ENCODE measurements around the gene HLA-F. TPM values are rescaled to one million over a fixed set of nuclear protein-coding genes. Genes with fewer than 3 reads are reported as not detected.

Gene HLA-F
- polyA plus RNA-seq, 1 of the 3 experiments (the other 2 are of a cell fraction), result 0.31 TPM

- TF ChIP-seq TEAD4 (IDR thresholded peaks at IDR 0.05; ENCODE audit: borderline replicate concordance, insufficient read depth) (no peak), SIN3A (IDR thresholded peaks at IDR 0.05; ENCODE audit: borderline replicate concordance, low read depth, low read length) (no peak)
Measured at GRCh38 chr6:29710281-29710941, 12.8 kb upstream of the HLA-F start (continued).

GRCh38 chr6:29720863-29721262 is 2.4 kb upstream of the HLA-F start:
- H3K4me1 ChIP-seq (ENCODE audit: control insufficient read depth in 1 of 2, insufficient read depth in 2 of 2, low read depth in 1 of 2, low read length in 1 of 2), result no peaks in the 10 kb centered on the region; a peak in 1 of 4 replicates
- H3K9me2 ChIP-seq, result no peaks in the 10 kb centered on the region
- H3K9ac ChIP-seq, result no peak overlapping the region
- H3K4me3 ChIP-seq (ENCODE audit: low read depth in 2 of 2, low read length in 1 of 2), result no peak overlapping the region
- WGBS (ENCODE audit: low lambda C conversion rate), result 4% methylated on average over 2 of the region's 2 CpGs
- ChIA-PET CTCF (interaction anchor here (0.6 to 2.1 kb wide), 3 partner anchors 17 to 70 kb away, joined by 3 to 5 read pairs (median 4); no protein-coding TSS in a partner anchor), POLR2A (no interaction called here)
- H4K20me1 ChIP-seq (ENCODE audit: insufficient read depth), result no peaks in the 10 kb centered on the region
- no peak overlapping the region for H2AFZ ChIP-seq (ENCODE audit: low read depth)
- H3K27me3 ChIP-seq (ENCODE audit: insufficient read depth), result peaks cover 49% of the 10 kb centered on the region; the same call in 1 of the 2 replicates
- no peak overlapping the region for H3K27ac ChIP-seq (ENCODE audit: low read depth in 2 of 2, low read length in 1 of 2)
- H3F3A ChIP-seq (replicated peaks; ENCODE audit: insufficient read depth), result no peaks in the 10 kb centered on the region
- no peaks in the 10 kb centered on the region for H3K79me2 ChIP-seq (ENCODE audit: insufficient read depth)
- no peak overlapping the region for H3K4me2 ChIP-seq
- no peak for TF ChIP-seq FOXM1 (IDR thresholded peaks at IDR 0.05; ENCODE audit: low read depth)
- TF ChIP-seq RFX5 (IDR thresholded peaks at IDR 0.05; ENCODE audit: low read length), result no peak
- no peak for TF ChIP-seq SIN3A (IDR thresholded peaks at IDR 0.05; ENCODE audit: borderline replicate concordance, low read depth, low read length)
- no peak for TF ChIP-seq SMC3 (IDR thresholded peaks at IDR 0.05; ENCODE audit: low read depth, low read length)
- no peak for TF ChIP-seq RAD21 (IDR thresholded peaks at IDR 0.05; ENCODE audit: low read length)
- TF ChIP-seq CHD2 (IDR thresholded peaks at IDR 0.05; ENCODE audit: low read length, partially characterized antibody), result no peak
- TF ChIP-seq USF2 (IDR thresholded peaks at IDR 0.05; ENCODE audit: borderline replicate concordance, low read depth, low read length), result no peak
- no peak for TF ChIP-seq RCOR1 (IDR thresholded peaks at IDR 0.05; ENCODE audit: low read length)
- TF ChIP-seq ZBTB33 (IDR thresholded peaks at IDR 0.05; ENCODE audit: borderline replicate concordance, low read depth), result no peak
- no peak for TF ChIP-seq TCF12 (IDR thresholded peaks at IDR 0.05)
- no peak for TF ChIP-seq REST (IDR thresholded peaks at IDR 0.05; ENCODE audit: low read depth, low read length)
- no peak for TF ChIP-seq MEF2A (IDR thresholded peaks at IDR 0.05; ENCODE audit: borderline replicate concordance, low read depth)
- TF ChIP-seq ELF1 (IDR thresholded peaks at IDR 0.05), result no peak
- no peak for TF ChIP-seq GABPA (IDR thresholded peaks at IDR 0.05; ENCODE audit: low read depth)
- TF ChIP-seq EZH2phosphoT487 (IDR thresholded peaks at IDR 0.05; ENCODE audit: borderline replicate concordance, low read depth), result no peak
- no peak for TF ChIP-seq NRF1 (IDR thresholded peaks at IDR 0.05; ENCODE audit: low read depth, low read length)
- TF ChIP-seq TAF1 (IDR thresholded peaks at IDR 0.05; ENCODE audit: borderline replicate concordance, low read depth, low read length), result no peak
- TF ChIP-seq CTCF (IDR thresholded peaks at IDR 0.05), result no peak
- TF ChIP-seq EP300 (IDR thresholded peaks at IDR 0.05; ENCODE audit: borderline replicate concordance in 1 of 2, low read depth in 1 of 2, low read length in 1 of 2), result no peak
- TF ChIP-seq USF1 (IDR thresholded peaks at IDR 0.05; ENCODE audit: borderline replicate concordance, low read depth), result no peak
- no peak for DNase-seq
- H3K9me3 ChIP-seq, result no peaks in the 10 kb centered on the region
- H3K36me3 ChIP-seq (replicated peaks in 1 of 2; ENCODE audit: control insufficient read depth in 1 of 2, insufficient read depth in 2 of 2, low read length in 1 of 2), result no peaks in the 10 kb centered on the region

Data from SK-N-SH (cell line).